ENCODE data around the gene PDE10A.

The PDE10A gene

DNA sequence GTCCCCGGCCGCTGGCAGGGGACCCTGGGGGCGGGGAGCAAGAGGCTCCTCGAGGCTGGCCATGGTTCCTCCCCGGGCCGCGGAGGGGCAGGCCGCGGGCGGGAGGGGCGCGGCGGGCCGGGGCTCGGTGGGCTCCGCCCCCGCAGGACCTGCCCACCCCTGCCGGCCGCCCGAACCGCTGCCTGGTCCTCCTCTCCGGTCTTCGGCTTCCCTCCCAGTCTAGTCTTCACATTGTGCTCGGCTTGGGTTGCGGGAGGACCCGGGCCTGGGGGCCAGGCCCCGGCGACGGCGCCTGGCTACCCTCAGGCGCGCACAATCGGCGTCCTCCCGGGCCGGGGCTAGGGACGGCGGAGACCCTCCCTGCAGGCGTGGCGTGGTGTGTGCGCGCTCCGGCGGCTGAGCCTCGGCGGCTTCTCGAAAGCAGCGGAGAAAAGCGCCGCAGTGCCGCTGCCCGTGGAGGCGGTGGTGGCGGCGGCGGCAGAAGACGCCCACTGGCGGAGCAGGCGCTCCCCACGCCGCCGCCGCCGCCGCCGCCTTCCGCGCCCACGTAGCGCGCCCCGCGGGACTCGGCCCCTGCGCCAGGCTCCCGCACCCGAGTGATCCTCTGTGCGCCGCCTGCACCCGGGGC, at the start of gene PDE10A:
Gene PDE10A, minus strand, starts transcription at position 493 of the 628 bp plus-strand sequence. Its CDS starts 430 bp downstream, at position 63.
- DNase-seq = no peak

DNA sequence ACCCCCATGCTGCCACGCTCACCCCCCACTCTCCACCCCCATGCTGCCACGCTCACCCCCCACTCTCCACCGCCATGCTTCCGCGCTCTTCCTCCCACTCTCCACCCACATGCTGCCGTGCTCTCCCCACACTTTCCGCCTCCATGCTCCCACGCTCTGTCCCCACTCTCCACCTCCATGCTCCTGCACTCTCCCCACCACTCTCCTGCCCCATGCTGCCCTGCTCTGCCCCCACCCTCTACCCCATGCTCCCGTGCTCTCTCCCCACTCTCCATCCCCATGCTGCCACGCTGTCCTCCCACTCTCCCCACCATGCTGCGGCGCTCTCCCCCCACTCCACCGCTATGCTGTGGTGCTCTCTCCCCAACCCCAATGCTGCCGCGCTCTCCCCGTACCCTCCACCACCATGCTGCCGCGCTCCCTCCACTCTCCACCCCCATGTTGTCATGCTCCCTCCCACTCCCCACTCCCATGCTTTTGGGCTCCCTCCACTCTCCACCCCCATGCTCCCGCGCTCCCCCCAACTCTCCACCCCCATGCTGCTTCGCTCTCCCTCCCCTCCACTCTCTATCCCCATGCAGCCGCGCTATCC, 46.0 kb upstream of the PDE10A start:
- DNase-seq = no peak

DNA sequence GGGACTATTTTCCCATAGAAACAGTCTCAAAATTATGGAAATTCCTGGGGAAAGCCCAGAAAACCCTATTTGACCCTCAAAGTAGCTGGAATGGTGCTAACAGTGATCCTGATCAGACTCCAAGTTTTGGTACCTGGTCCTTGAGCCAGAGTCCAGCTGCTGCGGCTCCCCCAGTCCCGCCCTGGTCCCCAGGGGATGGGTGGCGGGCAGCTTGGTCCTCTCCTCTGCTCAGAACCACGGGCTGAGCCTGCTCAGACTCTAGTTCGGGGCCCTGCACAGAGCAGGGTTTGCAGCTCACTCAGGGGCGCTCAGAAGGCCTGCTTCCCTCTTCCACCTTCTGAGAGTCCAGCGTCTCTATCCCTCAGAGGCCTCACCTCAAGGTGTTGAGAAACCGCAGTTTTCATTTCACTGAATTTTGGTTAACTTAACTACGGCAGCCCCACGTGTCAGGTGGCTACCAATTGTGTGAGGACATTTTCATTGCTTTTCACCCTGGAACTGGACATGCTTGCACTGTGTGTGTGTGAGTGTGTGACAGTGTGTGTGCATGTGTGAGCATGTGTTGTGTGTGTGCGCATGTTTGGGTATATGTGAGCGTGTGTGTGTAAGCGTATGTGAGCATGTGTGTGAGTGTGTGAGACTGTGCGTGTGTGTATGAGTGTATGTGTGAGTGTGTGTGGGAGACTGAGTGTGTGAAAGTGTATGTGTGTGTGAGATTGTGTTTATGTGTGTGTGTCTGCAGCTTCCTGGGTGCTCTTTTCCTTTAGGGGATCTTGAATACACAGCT, 44.2 kb upstream of the PDE10A start:
- DNase-seq = no peak

DNA sequence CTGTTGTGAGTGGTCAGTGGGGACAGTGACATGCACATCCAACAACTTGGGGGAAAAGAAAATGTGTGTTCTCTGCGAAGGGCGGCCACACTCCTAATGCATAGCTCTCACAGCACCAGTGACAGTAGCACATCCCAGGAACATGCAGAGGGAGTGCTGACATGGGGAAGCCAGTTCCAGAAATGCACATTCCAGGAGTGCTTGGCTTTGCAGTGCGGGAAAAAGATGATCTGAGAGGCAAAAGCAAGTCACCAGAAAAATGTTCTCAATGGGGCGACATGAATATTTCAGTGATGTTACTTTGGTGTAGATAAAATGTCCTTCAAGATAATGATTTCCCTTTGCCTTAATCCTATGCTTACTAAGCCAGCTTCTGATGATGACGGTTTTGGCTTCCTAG, 42.9 kb upstream of the PDE10A start:
- no peak for DNase-seq

DNA sequence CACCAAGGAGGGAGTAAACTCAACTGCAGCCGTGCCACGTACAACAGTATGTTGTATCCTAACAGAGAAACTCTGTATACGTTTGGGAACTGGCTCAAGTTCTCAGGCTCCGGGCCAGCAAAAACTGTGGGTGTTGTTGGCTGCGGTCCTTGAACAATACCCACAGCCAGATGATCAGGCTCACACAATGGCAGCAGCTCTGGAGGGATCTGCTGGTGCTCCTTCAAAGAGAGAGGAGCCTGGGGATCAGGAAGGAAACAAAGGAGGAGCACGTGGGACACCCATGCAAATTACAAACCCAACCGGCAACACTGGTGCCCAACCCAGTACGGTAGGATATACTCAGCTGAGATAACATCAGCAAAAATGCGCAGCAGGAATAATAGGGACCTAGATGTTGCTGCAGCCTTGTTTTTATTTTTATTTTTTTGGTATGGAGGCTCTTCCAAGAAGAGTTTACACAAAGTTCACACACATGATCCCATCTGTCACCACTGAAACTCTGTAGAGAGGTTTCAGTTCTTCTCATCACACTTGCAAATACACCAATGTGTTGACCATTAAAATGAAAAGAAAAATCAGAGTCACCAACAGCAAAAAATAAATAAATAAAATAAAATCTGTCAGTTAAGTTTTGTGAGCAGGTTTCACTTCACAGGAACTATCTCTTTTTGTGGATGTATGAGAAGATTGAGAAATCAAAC, 41.2 kb upstream of the PDE10A start:
- no peak for DNase-seq

DNA sequence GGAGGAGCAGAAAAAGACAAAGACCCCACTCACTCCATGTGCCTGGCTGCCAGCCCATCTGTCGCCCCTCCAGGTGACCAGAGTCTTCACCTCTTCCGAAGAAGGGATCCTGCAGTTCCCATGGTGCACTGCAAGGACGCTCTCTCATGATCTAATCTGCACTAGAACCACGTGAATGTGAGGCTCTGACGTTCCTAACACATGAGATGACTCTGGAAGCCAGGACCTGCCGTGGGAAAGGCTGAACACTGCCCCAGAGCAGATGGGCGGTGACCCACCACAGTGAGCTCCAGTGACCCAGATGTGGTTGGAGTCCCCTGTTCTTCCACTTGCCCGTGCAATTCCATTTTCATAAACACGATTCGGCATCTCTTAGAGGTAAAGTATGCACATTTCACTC, 39.6 kb upstream of the PDE10A start:
- no peak for DNase-seq

DNA sequence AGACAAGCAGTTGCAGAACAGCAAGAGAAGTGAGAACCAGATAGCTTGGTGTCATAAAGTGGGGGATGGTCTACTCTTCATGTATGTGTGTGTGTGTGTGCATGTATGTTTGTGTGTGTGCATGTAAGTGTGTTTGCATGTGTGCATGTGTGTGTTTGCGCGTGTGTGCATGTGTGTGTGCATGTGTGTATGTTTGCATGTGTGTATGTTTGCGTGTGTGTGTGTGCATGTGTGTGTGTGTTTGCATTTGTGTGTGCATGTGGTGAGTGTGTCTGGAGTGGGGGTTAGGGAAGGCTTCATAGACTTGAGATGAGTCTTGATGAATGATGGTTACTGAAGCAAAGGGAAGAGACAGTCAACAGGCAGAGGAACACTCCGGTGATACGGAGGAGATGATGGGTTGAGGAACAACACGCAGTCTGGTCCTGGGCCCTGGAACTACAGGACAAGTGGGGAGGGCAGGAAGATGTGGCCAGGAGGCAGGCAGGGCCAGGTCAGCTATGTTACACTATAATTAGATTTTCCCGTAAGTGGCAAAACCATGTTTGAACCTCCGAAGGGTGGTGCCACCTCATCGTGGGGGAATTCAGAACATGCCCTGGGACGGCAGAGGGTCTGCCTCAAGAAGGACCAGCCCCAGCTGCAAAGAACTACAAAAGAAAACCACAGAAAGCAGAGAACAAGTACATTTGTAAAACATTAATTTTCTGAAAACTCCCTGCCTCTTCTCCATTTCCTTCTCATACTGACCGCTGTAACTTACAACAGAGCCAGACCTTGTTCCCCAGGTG, 38.7 kb upstream of the PDE10A start:
- no peak for DNase-seq

DNA sequence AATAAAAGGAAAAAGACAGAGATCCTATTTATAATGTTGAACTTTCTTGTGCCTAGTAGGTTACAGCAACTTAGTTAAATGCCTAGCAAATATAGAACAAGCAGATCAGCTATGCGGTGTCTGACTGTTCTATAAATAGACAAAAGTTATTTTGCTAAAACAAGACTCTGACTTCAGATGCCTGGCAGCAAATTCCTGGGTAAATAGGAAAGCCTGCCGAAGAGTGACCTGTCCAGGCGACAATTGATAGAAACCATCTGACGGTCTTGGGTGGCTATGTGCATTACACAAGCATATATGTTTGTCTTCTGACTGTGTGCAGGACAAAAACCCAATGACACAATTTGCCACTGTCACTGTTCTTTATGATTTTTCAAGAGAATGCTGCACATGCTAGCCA, 38.0 kb upstream of the PDE10A start:
- no peak for DNase-seq

DNA sequence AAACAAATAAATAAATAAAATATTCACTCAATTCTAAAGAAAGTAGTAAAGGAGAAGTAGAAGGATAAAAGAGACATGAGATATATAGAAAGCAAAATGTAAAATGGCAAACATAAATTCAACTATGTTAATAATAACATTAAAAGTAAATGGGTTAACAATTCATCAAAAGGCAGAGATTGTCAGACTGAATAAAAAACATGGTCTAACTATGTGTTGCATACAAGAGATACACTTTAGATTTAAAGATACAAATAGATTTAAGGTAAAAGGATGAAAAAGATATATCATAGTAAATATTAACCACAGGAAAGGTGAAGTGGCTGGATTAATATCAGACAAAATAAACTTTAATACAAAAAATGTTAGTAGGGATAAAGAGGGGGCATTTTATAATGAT, 35.8 kb upstream of the PDE10A start:
- no peak for DNase-seq

DNA sequence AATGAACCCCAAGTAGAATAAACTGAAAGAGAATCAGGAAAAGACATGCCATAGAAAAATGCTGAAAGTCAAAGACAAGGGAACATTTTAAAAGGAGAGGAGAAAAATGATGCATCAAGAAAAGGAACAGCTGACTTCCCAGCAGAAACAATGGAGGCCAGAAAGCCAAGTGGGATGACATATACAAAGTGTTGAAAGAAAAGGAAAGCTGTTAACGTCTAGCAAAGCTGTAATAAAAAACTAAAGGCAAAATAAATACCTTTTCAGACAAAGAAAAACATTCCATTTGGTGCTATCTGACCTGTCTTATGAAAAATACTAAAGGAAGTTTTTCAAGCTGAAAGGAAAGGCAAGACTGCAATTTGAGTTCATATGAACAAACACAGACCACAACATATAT, 34.1 kb upstream of the PDE10A start:
- no peak for DNase-seq

DNA sequence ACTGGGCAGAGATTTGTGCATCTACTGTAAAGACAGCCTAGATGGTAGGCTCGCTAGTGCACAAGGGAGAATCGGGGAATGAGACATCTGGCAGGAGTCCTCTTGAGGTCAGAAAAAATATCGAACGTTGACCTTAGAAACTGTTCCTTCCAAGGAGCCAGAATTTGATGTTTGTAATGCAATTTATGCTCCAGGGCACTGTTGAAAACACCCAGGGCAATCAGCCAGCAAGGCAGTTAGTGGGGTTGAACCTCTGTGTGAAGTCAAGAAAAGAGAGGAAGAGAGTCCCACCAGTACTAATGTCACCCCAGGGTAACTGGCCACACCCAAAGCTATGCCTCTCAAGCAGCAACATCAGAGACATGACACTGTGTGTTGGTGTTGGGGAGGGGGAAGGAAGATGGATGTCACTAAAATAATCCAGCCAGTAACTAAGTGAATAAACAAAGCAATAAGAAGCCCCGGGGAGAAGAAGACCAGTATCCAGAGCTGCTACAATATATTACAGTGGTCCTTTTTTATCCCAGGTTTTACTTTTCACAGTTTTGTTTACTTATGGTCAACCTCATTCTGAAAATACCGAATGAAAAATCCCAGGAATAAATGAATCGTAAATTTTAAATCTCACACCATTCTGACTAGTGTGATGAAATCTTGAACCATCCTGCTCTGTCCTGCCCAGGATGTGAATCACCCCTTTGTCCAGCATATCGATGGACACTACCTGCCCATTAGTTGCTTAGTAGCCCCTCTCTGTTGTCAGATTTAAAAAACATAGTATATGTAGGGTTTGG, 32.9 kb upstream of the PDE10A start:
- no peak for DNase-seq

DNA sequence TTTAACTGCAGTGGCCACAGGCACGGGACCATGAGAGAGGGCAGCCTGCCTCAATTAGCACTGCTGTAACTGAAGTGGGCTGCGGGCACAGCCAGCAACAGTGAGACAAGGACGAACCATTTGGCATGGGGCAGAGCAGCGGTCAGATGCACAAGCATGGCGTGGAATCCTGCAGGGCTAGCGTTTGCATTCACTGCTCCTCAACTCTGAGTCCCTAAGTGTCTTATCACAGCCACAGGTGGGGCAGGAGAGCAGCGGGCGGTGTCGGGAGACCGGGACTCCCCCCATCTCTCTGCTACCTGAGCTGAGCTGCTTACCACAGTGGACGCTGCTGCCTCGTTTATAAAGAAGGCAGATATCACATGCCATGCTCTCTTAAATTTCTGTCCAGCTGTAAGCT, 31.3 kb upstream of the PDE10A start:
- DNase-seq = no peak

DNA sequence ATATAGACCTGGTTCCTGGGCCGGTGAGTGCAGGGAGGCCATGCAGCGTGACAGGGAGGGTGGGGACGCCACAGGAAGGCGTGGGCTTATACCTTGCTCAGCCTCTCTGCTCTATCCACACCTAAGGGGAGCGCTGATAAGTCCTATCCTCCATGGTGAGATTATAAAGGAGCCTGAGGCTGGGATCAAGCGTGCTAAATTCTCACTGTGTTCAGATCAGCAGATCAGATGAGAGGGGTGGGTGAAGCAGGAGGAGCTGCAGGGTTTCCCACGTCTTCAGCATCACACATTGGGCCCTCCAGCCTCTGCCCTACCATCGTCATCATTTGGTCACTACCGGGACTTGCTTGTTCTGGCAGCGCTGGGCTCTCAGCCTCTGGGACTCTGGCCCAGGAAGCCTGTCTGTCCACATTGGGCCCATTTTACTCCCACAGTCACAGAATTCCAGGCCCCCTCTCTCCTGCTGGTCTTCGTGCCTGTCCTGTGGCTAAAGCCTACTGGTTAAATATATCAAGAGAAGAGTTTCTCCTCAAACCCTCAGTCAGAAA, 29.1 kb upstream of the PDE10A start:
- DNase-seq = no peak

DNA sequence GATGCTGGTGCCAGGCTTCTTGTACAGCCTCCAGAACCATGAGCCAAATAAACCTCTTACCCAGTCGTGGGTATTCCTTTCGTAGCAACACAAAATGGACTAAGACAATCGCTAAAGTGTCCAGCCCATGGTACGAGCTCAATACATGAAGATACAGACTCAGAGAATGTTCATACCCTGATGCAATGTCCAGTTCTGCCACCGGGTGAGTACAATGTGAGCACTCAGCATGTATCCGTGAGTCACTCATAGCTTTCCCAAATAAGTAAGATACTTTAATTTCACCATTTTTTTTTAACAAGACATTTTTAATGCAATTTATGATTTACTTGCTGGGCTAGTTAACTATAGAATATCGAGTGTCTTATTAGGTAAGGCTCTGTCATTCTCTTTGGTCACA, 26.7 kb upstream of the PDE10A start:
- DNase-seq = no peak

DNA sequence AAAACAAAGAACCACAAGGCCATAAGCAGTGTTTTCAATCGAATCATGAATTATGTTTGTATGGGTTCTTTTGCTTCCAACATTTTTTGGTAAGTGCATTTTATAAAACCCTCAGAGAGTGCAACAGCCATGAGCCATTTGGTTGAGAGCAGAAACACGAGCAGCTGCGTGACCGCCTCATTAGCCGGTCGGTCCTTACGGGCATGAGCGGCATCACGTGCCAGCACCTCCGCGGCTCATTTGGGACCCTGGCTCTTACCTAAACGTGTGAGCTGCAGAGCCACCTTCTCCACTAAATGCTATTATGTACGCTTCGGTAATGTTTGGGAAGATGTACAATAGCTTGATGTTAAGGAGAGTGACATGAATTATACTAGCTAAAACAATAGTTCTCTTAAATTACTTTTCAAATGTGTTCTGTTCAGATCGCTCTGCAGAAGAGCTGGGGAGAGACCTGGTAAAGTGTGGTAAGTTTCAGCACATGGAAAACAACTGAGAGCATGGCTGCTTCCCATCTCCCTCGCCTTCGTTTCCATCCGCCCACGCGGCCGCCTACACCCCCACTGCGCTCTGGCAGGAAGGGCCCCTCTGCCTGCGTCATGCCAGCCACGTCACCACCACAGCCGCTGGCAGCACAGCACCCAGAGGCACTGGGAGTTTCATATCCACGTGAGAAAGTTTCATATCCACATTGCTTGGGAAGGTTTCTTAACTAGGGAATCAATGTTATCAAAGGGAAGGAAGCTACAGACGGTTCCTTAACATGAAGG, 23.7 kb upstream of the PDE10A start:
- DNase-seq = no peak

DNA sequence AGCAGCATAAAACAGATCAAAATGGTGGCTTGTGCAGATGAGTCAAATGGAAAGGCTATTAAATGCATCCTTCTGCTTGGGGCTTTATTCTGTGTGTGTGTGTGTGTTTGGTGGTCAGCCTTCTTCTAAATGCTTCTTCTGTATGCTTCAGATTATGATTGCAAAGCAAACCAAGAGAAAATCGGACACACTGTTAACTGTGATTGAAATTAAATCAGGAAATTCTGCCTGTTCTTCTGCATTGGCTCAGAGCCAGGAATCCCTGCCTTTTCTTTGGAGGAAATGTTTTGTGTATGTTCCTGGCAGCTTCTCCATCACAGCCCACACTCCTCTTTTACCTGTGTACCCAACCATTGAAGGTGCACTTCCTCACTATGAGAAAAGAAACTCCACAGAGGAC, 22.3 kb upstream of the PDE10A start:
- no peak for DNase-seq

DNA sequence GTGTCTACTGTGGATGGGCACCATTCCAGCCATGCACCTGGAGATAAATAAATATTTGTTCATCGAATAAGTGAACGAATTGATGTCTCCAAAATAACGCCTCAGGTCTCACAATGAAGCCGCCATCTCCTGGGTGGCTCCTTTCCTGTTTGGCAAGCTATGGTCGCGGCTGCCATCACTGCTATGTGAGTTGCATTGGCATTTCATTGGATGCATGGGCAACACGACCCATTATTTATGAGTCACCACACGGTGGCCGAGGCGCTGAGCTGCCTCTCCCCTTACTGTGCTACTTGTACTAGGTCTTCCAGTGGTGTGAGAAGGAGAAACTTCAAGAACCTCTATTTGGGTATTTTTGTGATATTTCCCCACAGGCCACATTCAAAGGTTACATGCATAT, 21.3 kb upstream of the PDE10A start:
- no peak for DNase-seq

DNA sequence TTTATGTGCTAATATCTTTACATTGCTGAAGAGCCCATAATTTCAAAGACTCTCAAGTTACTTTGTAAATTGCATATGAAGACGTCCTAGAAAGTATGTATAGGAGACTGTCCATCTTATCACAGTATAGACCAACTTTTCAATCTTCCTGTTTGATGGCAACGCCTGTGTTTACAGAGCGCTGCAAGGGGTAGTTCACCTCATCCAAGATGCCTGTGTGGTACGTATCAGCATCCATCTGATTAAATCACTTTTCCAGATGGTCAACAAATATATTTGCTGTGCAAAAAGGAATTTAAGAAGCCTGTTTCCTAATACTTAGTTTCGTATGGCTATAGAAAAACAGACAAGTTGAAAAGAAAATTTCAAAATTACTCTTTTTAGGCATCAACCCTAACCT, 17.9 kb upstream of the PDE10A start:
- DNase-seq = no peak

DNA sequence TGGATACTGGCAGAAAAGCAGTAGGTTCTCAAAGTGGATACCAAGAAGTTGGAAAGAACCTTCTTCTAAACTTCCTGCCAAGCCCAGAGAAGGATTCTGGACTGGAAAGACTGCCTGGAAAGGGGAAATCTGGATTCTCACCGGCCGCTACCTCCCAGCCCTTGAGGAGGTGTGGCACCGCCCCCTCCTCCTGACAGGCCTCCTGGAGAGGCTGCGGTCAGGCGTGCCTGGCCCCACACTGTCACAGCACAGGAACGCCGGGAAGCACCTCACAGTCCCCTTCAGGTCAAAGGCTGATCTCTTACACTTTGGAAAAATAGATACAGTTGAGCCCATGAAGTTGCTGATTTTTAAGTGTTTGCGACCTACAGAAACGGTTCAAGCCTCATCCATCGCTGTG, 16.3 kb upstream of the PDE10A start:
- no peak for DNase-seq

DNA sequence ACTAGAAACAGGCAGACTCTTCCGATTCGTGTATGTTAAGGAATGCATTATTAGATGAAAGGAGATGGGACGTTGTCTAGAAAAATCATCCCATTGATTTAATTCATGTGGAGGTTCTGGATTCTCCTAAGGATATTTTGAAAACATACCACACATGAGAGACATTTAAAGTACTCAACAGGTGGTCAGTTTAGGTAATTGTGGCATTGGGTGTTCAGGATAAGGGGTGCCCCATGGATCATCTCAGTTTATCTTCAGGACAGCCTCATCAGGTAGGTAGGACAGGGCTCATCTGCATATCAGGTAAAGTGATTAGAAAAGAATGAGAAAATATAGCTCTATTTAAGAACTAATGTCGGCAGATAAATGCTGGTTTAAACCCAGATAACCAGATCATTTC, 15.9 kb upstream of the PDE10A start:
- no peak for DNase-seq

DNA sequence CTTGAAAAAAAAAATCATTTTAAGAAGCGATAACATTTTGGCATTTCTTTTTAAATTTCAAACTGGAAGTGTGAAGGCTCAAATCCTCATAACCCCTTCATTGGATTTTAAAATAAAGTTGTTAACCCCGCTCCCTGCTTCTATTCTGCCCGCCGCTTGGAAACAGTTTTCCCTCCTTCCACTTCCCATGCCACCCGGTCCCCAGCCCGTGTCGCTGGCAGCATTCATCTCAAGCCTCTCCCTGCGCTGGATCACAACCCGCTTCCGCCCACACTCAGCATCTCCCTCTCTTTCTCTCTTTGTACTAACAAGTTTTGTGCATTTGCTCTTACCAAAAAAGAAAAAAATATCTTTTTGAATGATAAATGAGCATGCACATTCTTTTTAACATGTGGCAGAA, 15.4 kb upstream of the PDE10A start:
- DNase-seq = no peak

All from activated gamma-delta T cell treated with Interleukin-2 at 50 U/mL for 16 hours (primary cell).